Measurements from ENCODE around the gene TMEM120B. TPM values are rescaled to one million over a fixed set of nuclear protein-coding genes. Genes with fewer than 3 reads are reported as not detected.

The TMEM120B gene
- total and polyA plus RNA-seq, 2 of the 13 experiments (the other 11 are each of a cell fraction or from before 2014, with no cell fraction given): 7.1 to 12.9 TPM

GRCh38 chr12:121795034-121795968, 82.7 kb downstream of the TMEM120B start (continued):
- TF ChIP-seq CREB3 (CRISPR knock-in tag; IDR thresholded peaks at IDR 0.05): no peak
- TF ChIP-seq ZNF333 (CRISPR knock-in tag; IDR thresholded peaks at IDR 0.05; ENCODE audit: borderline replicate concordance): no peak
- peak; percentile 22; the same call in 1 of the 2 replicates for TF ChIP-seq HIVEP1 (CRISPR knock-in tag; IDR thresholded peaks at IDR 0.05)
- no peak for TF ChIP-seq SRSF9 (IDR thresholded peaks at IDR 0.05; ENCODE audit: borderline replicate concordance, insufficient read depth, low read depth, low read length, poor library complexity, severe bottlenecking)
- no peak for TF ChIP-seq ZBTB40 (IDR thresholded peaks at IDR 0.05)
- TF ChIP-seq ZBTB40 (CRISPR knock-in tag; IDR thresholded peaks at IDR 0.05): 0 out of 2 replicates have a peak, but pooled peaks have one; percentile 47
- TF ChIP-seq ZNF501 (CRISPR knock-in tag; IDR thresholded peaks at IDR 0.05): no peak
- TF ChIP-seq ZNF44 (CRISPR knock-in tag; IDR thresholded peaks at IDR 0.05): no peak
- TF ChIP-seq HOXA9 (CRISPR knock-in tag; IDR thresholded peaks at IDR 0.05; ENCODE audit: borderline replicate concordance): no peak
- peak; percentile 50; the same call in 1 of the 2 replicates for TF ChIP-seq POLR2AphosphoS2 (IDR thresholded peaks at IDR 0.05; ENCODE audit: low read depth, low read length)
- no peak for TF ChIP-seq JARID2 (CRISPR knock-in tag; IDR thresholded peaks at IDR 0.05; ENCODE audit: insufficient replicate concordance)
- no peak for TF ChIP-seq ZNF660 (CRISPR knock-in tag; IDR thresholded peaks at IDR 0.05; ENCODE audit: borderline replicate concordance, low read depth)
- TF ChIP-seq, protein P1, sequence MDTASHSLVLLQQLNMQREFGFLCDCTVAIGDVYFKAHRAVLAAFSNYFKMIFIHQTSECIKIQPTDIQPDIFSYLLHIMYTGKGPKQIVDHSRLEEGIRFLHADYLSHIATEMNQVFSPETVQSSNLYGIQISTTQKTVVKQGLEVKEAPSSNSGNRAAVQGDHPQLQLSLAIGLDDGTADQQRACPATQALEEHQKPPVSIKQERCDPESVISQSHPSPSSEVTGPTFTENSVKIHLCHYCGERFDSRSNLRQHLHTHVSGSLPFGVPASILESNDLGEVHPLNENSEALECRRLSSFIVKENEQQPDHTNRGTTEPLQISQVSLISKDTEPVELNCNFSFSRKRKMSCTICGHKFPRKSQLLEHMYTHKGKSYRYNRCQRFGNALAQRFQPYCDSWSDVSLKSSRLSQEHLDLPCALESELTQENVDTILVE (CRISPR knock-in tag; IDR thresholded peaks at IDR 0.05): no peak
- TF ChIP-seq ZMYM4 (CRISPR knock-in tag; IDR thresholded peaks at IDR 0.05): peak; percentile 54; the same call in 1 of the 2 replicates
- TF ChIP-seq FOXM1 (CRISPR knock-in tag; IDR thresholded peaks at IDR 0.05): no peak
- TF ChIP-seq ZNF510 (CRISPR knock-in tag; IDR thresholded peaks at IDR 0.05; ENCODE audit: low read depth): no peak
- no peak for TF ChIP-seq PRPF4 (IDR thresholded peaks at IDR 0.05; ENCODE audit: low read depth, low read length, poor library complexity, severe bottlenecking)
